GM06990 (cell line): Measurements from ENCODE around the gene ENOX1.

Experiments
- DNase-seq: peaks from one replicate; pipeline ENCODE4 v3.0.0-alpha.2; 2011; ENCODE audit not compliant: insufficient read length; ENCODE audit errors: extremely low read depth
- H3K27me3 ChIP-seq: replicated peaks from 2 replicates; pipeline ENCODE4 v1.6.0; 2011; ENCODE audit warnings: low read length; ENCODE audit not compliant: control insufficient read depth, insufficient read depth
- H3K36me3 ChIP-seq: 2 replicates; pipeline ENCODE4 v1.5.1; 2011; ENCODE audit warnings: low read length; ENCODE audit not compliant: control insufficient read depth, insufficient read depth
- H3K4me3 ChIP-seq: replicated peaks from 2 replicates; pipeline ENCODE4 v1.5.1; 2011; ENCODE audit warnings: low read depth, mild to moderate bottlenecking, control low read depth, low read length
- CTCF ChIP-seq: IDR thresholded peaks from 2 replicates; pipeline ENCODE4 v1.5.1; 2011; ENCODE audit warnings: low read length, control low read depth, mild to moderate bottlenecking, inconsistent platforms; ENCODE audit not compliant: insufficient read depth, poor library complexity, severe bottlenecking

ENOX1 gene

GRCh38 chr13:43196086-43196621, 590.6 kb downstream of the ENOX1 start:
- Histone ChIP-seq H3K4me3 (no peak overlapping the region), H3K36me3 (no peaks in the 10 kb centered on the region), H3K27me3 (no peaks in the 10 kb centered on the region; the same call in 1 of the 2 replicates)
- TF ChIP-seq CTCF: no peak
- no peak for DNase-seq

- TF ChIP-seq CTCF: peak; percentile 54
- Histone ChIP-seq H3K36me3 (no peaks in the 10 kb centered on the region), H3K4me3 (no peak overlapping the region), H3K27me3 (no peaks in the 10 kb centered on the region; the same call in 1 of the 2 replicates)
- no peak for DNase-seq
These were observed 591.2 kb downstream of the ENOX1 start for GRCh38 chr13:43195551-43195950.

GRCh38 chr13:43195112-43195511, 591.7 kb downstream of the ENOX1 start:
- no peak for DNase-seq
- no peaks in the 10 kb centered on the region; the same call in 1 of the 2 replicates for H3K27me3 ChIP-seq
- no peak for TF ChIP-seq CTCF
- H3K4me3 ChIP-seq: no peak overlapping the region
- no peaks in the 10 kb centered on the region for H3K36me3 ChIP-seq

- H3K27me3 ChIP-seq: no peaks in the 10 kb centered on the region; the same call in 1 of the 2 replicates
- TF ChIP-seq CTCF: no peak
- H3K4me3 ChIP-seq: no peak overlapping the region
- no peaks in the 10 kb centered on the region for H3K36me3 ChIP-seq
- DNase-seq: no peak
These were observed 592.9 kb downstream of the ENOX1 start for GRCh38 chr13:43193789-43194420.

- DNase-seq: no peak
- Histone ChIP-seq H3K4me3 (no peak overlapping the region), H3K27me3 (no peaks in the 10 kb centered on the region; the same call in 1 of the 2 replicates), H3K36me3 (no peaks in the 10 kb centered on the region)
- no peak for TF ChIP-seq CTCF
These were observed 595.2 kb downstream of the ENOX1 start for GRCh38 chr13:43191546-43191945.
